Measurements from ENCODE around the gene VCL.

DNA sequence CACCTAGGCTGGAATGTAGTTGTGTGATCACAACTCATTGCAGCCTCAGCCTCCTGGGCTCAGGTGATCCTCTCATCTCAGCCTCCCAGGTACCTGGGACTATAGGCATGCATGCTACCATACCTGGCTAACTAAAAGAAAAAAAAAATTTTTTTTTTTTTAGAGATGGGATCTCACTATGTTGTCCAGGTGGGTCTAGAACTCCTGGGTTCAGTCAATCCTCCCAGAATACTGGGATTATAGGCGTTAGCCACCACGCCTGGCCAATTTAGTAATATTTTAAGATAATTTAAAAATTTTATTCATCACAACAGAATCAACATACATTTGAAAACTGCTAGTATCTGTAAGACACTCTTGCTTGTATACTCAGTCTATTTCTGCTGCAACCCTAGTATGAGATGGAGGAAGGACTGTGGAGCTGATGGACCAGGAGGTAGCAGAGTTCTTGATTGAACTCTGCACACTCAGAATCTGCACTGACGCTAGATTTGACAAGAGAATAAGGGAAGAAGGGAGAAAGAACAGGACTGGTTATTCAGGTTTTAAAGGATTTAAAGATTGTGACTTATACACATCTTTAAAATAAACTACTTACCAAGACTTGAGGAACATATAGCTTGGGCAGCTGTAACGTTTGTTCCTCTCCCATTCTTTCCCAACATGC, 57.6 kb downstream of the VCL start:
- TF ChIP-seq, protein P1, sequence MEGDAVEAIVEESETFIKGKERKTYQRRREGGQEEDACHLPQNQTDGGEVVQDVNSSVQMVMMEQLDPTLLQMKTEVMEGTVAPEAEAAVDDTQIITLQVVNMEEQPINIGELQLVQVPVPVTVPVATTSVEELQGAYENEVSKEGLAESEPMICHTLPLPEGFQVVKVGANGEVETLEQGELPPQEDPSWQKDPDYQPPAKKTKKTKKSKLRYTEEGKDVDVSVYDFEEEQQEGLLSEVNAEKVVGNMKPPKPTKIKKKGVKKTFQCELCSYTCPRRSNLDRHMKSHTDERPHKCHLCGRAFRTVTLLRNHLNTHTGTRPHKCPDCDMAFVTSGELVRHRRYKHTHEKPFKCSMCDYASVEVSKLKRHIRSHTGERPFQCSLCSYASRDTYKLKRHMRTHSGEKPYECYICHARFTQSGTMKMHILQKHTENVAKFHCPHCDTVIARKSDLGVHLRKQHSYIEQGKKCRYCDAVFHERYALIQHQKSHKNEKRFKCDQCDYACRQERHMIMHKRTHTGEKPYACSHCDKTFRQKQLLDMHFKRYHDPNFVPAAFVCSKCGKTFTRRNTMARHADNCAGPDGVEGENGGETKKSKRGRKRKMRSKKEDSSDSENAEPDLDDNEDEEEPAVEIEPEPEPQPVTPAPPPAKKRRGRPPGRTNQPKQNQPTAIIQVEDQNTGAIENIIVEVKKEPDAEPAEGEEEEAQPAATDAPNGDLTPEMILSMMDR (IDR thresholded peaks at IDR 0.05), result no peak
- no peak for TF ChIP-seq POLR2A (IDR thresholded peaks at IDR 0.05)
